Ovary (tissue), 9 donors: ENCODE data around the gene GFRA1. TPM values are rescaled to one million over a fixed set of nuclear protein-coding genes. Genes with fewer than 3 reads are reported as not detected.

ENCODE experiments used
- DNase-seq, 5 donors: peaks; one replicate each; pipeline ENCODE4 v3.0.0-alpha.2; 2019 to 2020
- H3K27ac ChIP-seq, 2 donors: fragments of 200-600 bp; one replicate each; pipeline versions ENCODE4 v1.5.1 to v1.8.0; 2019 to 2022
- H3K27me3 ChIP-seq: fragments of 200-600 bp; one replicate; pipeline ENCODE4 v1.8.0; 2022
- H3K36me3 ChIP-seq: fragments of 200-600 bp; sonication (generic); one replicate; pipeline ENCODE4 v1.5.1; 2019
- H3K4me1 ChIP-seq: one replicate; pipeline ENCODE4 v1.8.1; 2013; ENCODE audit warnings: mild to moderate bottlenecking, moderate library complexity; ENCODE audit not compliant: insufficient read depth
- H3K4me3 ChIP-seq: fragments of 200-600 bp; sonication (generic); one replicate; pipeline ENCODE4 v1.5.1; 2017
- H3K9me3 ChIP-seq, 2 donors: fragments of 200-600 bp in 1 of 2; sonication (generic) in 1 of 2; one replicate each; pipeline versions ENCODE4 v1.5.1 to v1.8.1; 2013 to 2019; ENCODE audit warnings: mild to moderate bottlenecking in 1 of 2, moderate library complexity in 1 of 2
- CTCF ChIP-seq, 3 donors: fragments of 450-650 bp in 2 of 3; fragments of 200-600 bp in 1 of 3; IDR thresholded peaks; one replicate each; pipeline versions ENCODE4 v1.5.1 to v1.8.0; 2016 to 2022; ENCODE audit warnings: antibody characterized with exemption in 3 of 3, mild to moderate bottlenecking in 1 of 3
- EP300 ChIP-seq: sonication (generic); formaldehyde crosslinking; IDR thresholded peaks from one replicate; pipeline ENCODE4 v1.6.1; 2017; ENCODE audit warnings: antibody characterized with exemption
- POLR2A ChIP-seq: fragments of 450-650 bp; IDR thresholded peaks from one replicate; pipeline ENCODE4 v1.6.1; 2017; ENCODE audit warnings: antibody characterized with exemption, mild to moderate bottlenecking, moderate library complexity
- WGBS, 3 donors: extraction: QIAGEN DNeasy Blood & Tissue Kit in 1 of 3; methylation state at CpG; one replicate each; pipeline versions ENCODE4 v1.1.5 to v1.1.7; 2013 to 2017; 5-methylcytosine and 5-hydroxymethylcytosine counted together
- intact Hi-C, 4 donors: fragments of 100-400 bp; cut with DNase I; formaldehyde crosslinking; loops; one replicate each; pipeline versions ENCODE4 v1.11.0 to v1.15.1; 2022 to 2023
- polyA plus RNA-seq, 2 donors: library from polyadenylated mRNA; stranded (reverse); fragments of 200-250 nt in 1 of 2; fragments of 350-450 nt in 1 of 2; fragmentation: Illumina TruSeq in 1 of 2; extraction: RNeasy Lipid Tissue Mini Kit (QIAGEN cat#74804) in 1 of 2; gene quantifications; one replicate each; pipeline ENCODE4 v1.2.3, GENCODE V29; 2013 to 2014
- total RNA-seq, 7 donors: library from RNA; depleted of rRNA in 2 of 7; stranded (reverse); fragments of >200 nt in 2 of 7; fragmentation: NEBNext Ultra II Directional in 3 of 7; extraction: Animal tissue kit (Norgen Biotek cat#: 25700) in 3 of 7; gene quantifications; one replicate each; pipeline versions ENCODE4 v1.1.0 to v1.2.4, GENCODE V29; 2016 to 2023
- donor health status: DM: no; HTN: no; CAD: no; lungs with moderate emphysema.
- donor health status: DM: no; HTN: no; CAD: no.
- donor health status: Bipolar disorder and iron deficiency.
- donor health status: DM: yes; HTN: yes; CAD: no.
- donor health status: DM: no; HTN: no; CAD: no.
- donor health status: DM: yes; HTN: yes; CAD: no.

Gene GFRA1
- total and polyA plus RNA-seq, 9 donors = 3.1 to 28.4 (median 11.8) TPM

- H3K9me3 ChIP-seq = no peaks in the 10 kb centered on the region
- no peaks in the 10 kb centered on the region for H3K4me1 ChIP-seq
- WGBS, 3 donors = 81 to 87% (median 83%) methylated on average over 8 of the region's 8 CpGs
- no peak for DNase-seq
- intact Hi-C loops = no loop called here
- TF ChIP-seq CTCF (IDR thresholded peaks at IDR 0.05) (no peak), POLR2A (no peak), EP300 (no peak)
- no peak overlapping the region for H3K27ac ChIP-seq
- H3K4me3 ChIP-seq = no peak overlapping the region
- H3K36me3 ChIP-seq = no peaks in the 10 kb centered on the region
- H3K27me3 ChIP-seq = no peaks in the 10 kb centered on the region
These were observed 190.8 kb downstream of the GFRA1 start for GRCh38 chr10:116082206-116082605.

- Histone ChIP-seq H3K27me3 (no peaks in the 10 kb centered on the region), H3K36me3 (no peaks in the 10 kb centered on the region), H3K27ac (no peak overlapping the region), H3K4me1 (no peaks in the 10 kb centered on the region), H3K9me3 (no peaks in the 10 kb centered on the region), H3K4me3 (no peak overlapping the region)
- no peak for TF ChIP-seq EP300
- no peak for TF ChIP-seq CTCF (IDR thresholded peaks at IDR 0.05)
- TF ChIP-seq POLR2A = no peak
- 81 to 86% (median 83%) methylated on average over 4 of the region's 4 CpGs for WGBS, 3 donors
- intact Hi-C loops = no loop called here
- DNase-seq = no peak
These were observed 192.5 kb downstream of the GFRA1 start for GRCh38 chr10:116080553-116080952.

- intact Hi-C loops = no loop called here
- no peaks in the 10 kb centered on the region for H3K36me3 ChIP-seq
- no peaks in the 10 kb centered on the region for H3K9me3 ChIP-seq
- TF ChIP-seq EP300 (no peak), POLR2A (no peak), CTCF (IDR thresholded peaks at IDR 0.05) (no peak)
- H3K4me1 ChIP-seq = no peaks in the 10 kb centered on the region
- 91 to 96% (median 91%) methylated on average over 9 of the region's 9 CpGs for WGBS, 3 donors
- no peak overlapping the region for H3K27ac ChIP-seq
- no peak for DNase-seq
- no peaks in the 10 kb centered on the region for H3K27me3 ChIP-seq
- no peak overlapping the region for H3K4me3 ChIP-seq
These were observed 193.7 kb downstream of the GFRA1 start for GRCh38 chr10:116079355-116079754.

GRCh38 chr10:116076621-116077020, 196.4 kb downstream of the GFRA1 start:
- Histone ChIP-seq H3K9me3 (no peaks in the 10 kb centered on the region), H3K4me1 (no peaks in the 10 kb centered on the region), H3K36me3 (no peaks in the 10 kb centered on the region), H3K27me3 (no peaks in the 10 kb centered on the region), H3K4me3 (no peak overlapping the region), H3K27ac (no peak overlapping the region)
- 76 to 83% (median 78%) methylated on average over 3 of the region's 3 CpGs for WGBS, 3 donors
- no peak for DNase-seq
- intact Hi-C loops = no loop called here
- TF ChIP-seq POLR2A = no peak
- no peak for TF ChIP-seq EP300
- no peak for TF ChIP-seq CTCF (IDR thresholded peaks at IDR 0.05)

- H3K4me3 ChIP-seq = no peak overlapping the region
- no peaks in the 10 kb centered on the region for H3K9me3 ChIP-seq
- intact Hi-C loops = no loop called here
- H3K27me3 ChIP-seq = no peaks in the 10 kb centered on the region
- H3K4me1 ChIP-seq = no peaks in the 10 kb centered on the region
- no peak overlapping the region for H3K27ac ChIP-seq
- no peak for TF ChIP-seq POLR2A
- no peak for TF ChIP-seq CTCF (IDR thresholded peaks at IDR 0.05)
- no peak for TF ChIP-seq EP300
- 85 to 90% (median 87%) methylated on average over 7 of the region's 7 CpGs for WGBS, 3 donors
- DNase-seq = no peak
- H3K36me3 ChIP-seq = no peaks in the 10 kb centered on the region
These were observed 199.5 kb downstream of the GFRA1 start for GRCh38 chr10:116073510-116073909.
